ENCODE data around the gene DERA.
"Not testable (repeated sequence)": the region's sequence is repeated elsewhere in the genome, so short reads cannot be mapped to it uniquely, and the experiment has no call there.

The DERA gene

DNA sequence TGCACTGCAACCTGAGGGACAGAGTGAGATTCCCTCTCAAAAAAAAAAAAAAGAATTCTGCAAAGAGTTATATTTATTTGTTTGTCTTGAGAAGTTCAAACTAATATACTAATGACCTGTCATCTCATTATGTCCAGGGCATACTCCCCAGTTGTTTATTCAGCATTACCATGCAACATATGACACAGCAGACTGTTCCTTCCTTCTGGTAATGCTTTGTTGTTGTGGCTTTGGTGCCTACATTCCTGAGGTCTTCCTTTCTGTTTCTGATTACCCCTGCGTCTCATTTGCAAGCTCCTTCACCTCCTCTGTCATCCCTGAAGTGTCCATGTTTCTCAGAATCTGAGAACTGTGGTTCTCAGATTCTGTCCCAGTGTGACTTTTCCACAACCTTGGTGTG is 55.3 kb downstream of the DERA start:
- peak; percentile 74 for DNase-seq

DNA sequence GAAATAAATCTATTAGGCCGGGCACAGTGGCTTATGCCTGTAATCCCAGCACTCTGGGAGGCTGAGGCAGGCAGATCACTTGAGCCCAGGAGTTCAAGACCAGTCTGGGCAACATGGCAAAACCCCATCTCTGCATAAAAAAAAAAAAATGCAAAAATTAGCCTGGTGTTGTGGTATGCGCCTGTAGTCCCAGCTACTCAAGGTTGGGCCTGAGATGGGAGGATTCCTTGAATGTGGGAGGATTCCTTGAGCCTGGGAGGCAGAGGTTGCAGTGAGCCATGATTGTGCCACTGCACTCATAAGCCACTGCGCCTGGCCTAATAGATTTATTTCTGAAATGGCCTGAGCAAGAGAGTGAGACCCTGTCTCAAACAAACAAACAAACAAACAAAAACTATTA is 55.9 kb downstream of the DERA start:
- not testable (repeated sequence) for DNase-seq

DNA sequence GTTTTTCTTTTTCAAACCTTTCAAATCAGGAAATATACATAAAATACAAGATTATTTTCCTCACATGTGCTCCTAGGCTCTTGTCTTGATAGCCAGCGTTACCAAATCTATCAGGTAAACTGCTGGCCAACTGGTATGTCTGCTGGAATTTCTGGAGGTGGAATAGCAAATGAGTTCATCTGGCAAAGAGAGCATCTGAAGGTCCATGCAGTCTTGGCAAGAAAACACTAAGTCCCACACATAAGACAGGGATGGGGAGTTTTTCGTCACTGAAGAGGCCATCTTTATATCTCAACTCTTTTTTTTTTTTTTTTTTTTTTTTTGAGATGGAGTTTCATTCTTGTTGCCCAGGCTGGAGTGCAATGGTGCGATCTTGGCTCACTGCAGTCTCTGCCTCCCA is 60.1 kb downstream of the DERA start:
- DNase-seq: no peak

DNA sequence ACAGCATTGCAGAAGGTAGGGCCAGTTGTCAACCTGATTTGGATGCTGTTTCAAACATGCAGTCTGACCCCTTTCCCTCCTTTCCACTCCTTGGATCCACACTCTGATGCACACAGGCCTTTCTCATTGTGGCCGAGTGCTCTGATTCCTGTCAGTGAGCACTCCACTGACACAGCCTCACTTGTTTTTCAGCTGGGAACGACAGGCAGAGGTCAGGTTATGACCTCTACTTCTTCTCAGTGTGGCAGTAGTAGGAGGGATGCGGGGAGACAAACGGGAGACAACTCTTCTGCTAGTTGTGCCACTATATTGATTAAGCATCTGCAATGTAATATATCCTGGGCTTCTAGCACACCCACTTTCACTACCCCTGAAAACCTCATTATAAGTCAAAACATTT is 61.8 kb downstream of the DERA start:
- no peak for DNase-seq

DNA sequence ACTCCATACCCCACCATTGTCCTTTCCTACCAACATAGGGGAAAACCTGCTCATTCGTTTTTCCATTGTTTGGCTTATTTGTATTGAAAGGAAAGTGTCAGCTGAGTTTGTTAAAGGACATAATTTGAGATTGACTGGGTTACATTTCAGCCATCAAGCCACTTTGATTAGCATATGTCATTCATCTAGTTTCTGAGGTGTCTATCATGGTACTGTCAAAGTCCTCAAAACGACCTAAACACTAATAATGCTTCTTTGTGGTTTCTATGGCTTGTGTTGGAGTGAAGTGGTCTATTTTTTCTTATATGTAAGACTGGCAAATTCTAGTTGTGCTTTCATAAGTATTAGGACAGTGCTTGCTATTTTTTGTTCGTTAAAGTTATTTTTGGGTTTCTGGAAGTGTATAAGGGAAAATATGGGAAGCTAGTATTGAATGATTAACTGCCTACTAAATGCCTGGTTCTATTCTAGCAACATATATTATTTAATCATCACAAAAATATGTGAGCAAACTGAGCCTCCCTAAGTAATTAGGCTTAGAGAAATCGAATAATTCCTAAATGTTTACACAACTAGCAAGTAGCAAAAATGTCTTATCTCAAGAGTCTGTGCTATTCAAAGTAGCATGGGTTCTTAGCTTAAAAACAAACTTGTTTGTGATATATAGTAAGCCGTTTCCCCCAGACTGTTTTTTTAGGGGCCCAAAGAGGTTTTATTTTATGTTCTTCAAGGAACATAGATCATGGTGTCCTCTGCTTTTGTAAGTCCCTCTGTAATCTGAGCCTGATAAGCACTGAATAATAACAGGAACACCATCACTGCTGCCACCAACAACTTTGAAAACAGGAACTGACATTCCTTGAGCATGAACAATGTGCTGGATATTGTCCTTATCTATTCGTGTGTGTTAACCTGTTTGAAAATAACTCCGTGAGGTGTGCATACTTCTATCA is 67.1 kb downstream of the DERA start:
- peak; percentile 63 for DNase-seq

DNA sequence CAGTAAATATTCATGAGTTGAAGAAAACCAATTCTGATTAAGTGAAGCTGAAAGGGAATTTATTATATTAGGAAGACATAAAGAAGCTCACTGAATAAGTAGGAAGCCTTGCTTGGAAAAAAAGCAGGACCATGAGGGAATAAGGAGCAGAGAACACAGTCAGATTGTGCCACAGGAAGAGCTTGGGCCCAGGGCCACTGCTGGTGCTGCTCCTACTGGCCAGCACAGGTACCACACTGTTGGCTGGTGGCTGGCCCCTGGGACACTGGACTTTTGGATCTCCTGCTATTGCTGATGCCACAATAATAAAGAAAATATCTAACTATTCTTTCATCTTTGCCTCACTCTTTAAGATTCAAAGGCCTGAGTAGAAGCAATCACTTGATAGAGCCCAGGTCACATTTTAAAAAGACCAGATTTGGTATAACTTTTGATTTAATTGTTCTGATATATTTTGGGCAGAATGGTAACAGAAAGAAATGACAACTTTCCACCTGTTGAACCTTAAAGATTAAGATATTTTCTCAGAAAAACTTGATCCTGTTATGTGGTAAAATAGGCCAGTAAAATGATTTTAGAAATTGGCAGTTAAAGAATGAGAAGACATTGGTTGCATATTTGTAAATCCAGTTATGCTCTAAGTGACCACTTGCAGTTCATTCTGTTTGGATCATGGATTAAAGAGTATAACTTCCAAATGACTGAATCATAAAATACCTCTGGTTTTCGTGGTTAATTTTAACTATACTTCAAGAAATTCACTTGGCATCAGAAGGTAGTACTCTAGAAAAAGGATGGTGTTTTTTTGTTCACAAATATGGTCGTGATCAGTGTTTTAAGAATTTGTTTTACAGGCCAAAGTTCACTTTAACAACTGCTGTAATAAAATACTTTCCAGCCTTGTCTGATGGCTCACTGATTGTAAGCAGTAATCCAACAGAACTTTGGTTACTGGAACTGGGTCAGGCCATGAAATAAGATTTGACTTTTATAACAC is 68.3 kb downstream of the DERA start:
- DNase-seq: peak; percentile 92

DNA sequence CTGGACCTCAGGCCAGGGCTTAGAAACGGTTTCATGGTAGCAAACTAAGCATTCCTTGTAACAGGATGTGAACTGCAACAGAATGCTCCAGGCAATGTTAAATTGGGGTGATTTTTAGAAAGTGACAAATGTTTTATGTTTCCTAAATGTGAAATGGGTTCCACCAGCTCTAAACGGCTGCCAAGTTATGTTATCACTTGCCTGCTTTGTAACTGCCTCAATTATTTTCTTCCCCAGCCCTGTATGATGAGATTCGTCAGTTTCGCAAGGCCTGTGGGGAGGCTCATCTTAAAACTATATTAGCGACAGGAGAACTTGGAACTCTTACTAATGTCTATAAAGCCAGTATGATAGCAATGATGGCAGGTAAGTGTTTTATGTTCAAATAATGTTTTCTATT is 70.9 kb downstream of the DERA start:
- DNase-seq: no peak

DNA sequence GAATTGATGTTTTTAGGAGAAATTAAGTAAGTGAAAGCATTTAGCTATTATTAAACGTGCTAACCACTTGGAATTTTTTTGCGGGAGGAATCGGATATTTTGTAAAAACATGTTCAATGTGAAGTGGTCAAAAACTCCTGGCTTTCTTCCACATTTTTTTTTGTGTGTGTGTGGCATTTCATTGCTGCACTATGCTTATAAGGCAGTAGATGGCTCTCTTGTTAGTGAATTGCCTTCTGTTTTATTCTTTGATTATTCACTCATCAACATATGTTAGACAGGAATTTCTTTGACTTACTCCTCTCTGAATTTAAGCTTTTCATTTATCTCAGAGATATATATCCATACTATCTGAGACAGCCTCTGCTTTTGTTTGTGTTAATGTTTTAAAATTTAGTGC is 71.3 kb downstream of the DERA start:
- DNase-seq: peak; percentile 64

DNA sequence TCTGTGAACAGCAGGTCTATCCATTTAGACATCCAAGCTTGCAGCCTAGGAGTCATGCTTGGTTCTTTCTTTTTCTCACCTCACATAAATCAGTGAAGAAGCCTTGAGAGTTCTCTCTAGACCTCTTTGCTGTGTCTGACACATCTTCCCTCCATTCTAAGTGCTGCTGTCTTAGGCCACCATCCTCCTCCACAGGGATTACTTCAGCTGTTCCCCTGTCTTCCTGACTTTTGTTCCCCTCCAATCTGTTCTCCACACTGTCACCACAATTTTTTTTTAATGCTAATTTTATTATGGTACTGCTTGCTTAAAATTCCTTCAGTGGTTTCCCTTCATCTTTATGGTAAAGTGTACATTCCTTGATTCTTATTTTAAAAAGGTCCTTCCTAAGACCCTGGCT is 71.8 kb downstream of the DERA start:
- DNase-seq: no peak

DNA sequence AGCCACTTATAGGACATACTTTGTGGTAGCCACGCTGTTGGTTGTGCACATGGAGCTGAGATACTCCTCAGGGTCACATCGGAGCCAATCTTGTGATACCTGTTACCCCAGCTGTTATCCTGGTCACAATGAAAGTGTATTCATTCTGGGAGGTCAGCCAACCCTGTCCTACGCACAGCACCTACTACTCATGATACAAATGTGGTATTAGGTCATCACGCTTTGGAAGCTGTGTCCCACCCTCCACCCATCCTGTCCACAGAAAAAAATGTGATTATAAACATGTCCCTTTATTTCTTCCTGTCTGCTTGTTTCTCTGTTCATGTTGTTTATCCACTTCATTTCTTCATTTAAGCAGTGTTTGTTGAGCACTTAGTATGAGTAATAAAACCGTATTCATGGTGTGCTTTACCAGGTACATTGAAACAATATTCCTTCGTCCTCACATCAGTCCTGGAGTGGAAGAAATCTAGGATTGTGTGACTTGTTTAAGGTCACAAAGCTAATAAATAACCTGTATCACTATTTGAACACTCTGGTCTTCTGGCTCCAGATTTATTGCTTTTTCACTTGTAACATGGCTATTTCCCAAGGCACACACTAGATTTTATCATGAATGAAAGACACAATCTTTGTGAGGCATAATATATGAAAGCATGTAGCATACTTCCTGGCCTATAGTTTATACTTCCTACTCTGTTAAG is 73.1 kb downstream of the DERA start:
- no peak for DNase-seq

DNA sequence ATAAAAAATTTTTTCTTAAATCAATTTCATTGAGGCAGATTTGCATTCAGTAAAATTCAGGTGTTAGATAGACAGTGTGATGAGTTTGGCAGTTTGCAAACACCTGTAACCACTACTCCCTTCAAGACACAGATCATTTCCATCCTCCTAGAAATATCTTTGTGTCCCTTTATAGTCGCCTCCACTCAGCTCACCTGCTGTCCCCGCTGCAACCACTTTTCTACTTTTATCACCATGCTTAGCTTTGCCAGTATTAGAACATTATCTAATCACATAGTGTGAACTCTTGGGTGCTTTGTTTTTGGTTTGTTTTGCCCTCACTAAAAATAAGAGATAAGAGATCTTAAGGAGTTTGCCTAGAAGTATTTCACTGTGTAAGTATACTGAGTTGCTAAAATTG is 73.8 kb downstream of the DERA start:
- no peak for DNase-seq

DNA sequence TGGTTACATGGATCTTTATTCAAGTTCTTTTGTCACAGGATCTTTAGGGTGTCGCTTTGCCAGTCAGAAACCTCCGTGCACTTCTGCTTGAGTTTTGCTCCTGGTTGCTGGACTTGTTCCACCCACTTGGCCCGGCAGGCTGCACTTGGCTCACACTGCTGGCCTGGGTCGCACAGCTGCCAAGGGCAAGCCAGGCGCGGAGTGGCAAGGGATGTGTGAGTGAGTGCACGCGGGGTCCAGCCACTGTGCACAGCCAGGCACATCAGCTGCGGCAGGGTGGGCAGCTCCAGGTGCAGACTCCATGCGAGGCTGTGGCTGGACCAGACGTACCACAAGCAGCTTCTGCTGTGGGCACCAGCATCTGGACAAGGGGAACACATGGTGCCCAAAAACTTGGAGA is 76.6 kb downstream of the DERA start:
- DNase-seq: no peak

DNA sequence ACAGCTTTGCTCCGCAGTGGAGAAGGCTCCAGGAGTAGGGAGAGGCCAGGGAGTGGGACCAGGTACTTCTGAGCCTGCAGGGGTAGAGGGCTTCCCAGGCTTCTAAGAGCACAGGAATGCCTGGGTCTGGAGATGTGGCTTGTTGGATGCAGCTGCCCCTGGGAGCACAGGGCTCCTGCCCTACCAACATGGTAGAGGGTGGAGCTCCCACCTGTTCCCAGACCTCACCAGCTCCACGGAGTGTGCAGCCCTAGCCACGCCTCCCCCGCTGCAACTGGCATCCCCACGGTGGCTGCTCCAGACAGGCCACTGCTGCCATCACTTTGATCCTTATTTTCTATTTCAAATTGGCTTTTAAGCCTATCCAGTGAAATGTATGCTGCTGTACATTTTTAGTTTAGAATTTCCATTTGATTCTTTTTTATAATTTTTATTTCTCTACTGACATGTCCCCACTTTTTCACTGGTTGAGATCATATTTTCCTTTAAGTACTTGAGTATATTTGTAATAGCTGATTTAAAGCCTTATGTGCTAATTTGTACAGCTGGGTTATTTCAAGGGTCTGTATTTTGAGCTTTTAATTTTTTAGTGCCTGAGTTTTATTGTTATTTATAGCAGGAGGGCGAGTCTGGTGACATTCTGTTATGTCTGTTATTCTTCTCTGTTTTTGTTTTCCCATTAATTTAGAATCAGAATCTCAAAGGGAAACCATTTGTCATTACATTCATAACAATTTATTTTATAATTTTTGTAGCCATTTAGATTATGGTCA is 78.0 kb downstream of the DERA start:
- DNase-seq: no peak

DNA sequence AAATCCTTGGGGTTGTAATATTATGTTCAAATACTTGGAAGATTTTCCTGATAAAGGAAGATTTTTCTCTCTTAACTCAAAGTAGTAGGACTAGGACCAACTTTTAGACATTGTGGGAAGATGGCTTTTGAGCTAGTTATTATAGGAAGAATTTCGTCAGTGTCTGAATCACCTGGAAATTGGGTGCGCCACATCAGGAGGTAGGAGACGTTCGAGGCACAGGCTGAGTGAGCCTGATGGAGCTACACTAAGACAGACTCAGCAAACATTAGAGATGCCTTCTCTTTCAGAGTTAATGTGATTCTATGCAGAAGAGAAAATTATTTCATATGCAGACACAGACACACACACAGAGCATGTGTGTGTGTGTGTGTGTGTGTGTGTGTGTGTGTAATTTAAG is 84.7 kb downstream of the DERA start:
- DNase-seq: no peak

DNA sequence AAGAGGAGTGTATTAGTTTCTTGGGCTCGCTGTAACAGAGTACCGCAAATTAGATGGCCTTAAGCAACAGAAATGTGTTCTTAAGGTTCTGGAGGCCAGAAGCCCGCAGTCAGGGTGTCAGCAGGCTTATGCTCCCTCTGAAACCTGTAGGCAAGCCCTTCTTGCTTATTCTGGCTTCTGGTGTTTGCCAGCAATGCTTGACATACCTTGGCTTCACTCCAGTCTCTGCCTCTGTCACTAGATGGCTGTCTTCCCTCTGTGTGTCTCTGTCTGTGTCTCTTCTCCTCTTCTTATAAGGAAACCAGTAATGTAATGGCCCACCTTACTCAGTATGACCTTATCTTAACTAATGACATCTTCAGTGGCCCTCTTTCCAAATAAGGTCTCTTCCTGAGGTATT is 85.1 kb downstream of the DERA start:
- peak; percentile 76 for DNase-seq

DNA sequence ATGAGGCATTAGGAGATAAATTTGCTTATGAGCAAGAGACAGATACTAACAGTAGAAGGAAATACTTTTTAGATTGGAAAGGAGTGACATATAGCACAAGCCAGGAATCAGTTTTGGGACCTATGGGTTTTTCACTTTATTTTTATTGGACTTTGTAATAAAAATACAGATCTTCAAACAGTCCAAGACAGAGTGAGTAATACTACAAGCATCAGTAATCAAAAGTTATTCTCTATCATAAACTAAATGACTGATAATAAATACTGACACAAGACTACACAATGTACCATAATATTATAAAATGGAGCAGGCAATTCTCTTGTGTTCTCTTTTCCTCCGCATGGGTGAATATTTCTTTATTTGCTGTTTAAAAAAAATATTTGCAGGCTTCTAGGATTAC is 85.8 kb downstream of the DERA start:
- DNase-seq: no peak

DNA sequence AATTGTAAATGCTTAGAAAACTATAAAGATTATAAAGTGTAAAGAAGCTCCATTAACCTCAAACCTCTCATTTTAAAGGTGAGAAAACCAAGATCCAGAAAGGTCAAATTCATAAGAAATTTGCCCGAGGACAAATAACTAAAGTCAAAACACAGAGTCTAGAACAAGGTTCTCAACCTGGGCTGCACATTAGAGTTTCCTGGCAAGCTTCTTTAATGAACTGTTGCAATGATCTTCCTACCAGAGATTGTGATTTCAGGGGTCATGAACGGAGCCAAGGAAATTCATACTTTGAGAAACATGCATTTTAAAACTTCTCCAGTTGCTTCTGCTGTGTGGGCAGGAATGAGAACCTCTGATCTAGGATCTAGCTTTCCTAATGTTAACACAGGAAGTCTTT is 86.8 kb downstream of the DERA start:
- no peak for DNase-seq

DNA sequence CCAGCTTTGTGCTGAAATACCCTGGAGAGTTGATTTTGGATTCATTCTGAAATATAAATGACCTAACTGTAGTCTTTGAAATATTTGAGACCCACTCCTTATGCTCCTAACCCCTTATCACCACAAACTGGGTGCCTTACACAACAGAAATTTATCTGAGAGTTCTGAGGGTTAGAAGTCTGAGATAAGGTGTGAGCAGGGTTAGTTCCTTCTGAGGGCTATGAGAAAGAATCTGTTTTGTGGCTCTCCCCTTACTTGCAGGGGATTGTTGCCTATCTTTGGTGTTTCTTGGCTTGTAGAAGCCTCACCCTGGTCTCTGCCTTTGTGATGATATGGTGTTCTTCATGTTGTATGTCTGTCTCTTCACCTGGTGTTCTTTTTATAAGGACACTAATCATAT is 91.7 kb downstream of the DERA start:
- DNase-seq: no peak

DNA sequence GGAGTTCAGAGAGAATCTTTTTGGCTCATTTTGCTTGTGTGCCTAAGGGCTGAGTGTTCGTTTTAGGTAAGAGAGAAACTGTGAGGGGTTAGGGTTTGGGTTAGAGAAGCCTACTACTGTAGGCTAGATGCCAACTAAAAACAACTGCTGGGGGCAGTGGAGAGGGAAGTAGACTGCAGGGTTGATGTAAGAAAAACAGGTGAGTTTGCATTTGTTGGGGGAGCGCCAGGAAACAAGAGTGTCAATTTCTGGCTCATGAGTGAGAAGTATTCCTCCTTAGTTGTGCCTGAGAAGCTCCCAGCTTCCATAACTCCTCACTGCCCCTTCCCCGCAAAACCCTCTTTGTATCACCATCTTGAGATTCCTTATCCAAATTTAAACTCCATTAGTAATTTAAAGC is 92.3 kb downstream of the DERA start:
- DNase-seq: no peak

DNA sequence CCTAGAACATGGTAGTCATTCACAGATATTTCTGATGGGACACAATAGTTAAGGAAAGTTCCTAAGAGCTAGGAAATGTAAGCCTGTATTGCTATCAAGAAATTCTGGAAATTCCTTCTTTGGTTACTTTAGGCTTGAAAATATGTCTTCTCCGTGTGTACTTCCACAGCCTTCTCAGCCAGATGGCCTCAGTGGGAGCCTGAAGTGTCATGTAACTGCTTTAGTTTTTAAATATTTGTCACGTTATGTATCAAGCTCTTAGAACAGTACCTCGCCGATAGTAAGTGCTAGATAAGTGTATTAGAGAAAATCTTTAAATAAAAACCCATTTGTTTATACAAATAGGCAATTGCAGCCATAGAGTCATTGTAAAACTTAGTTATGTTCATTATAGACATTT is 95.6 kb downstream of the DERA start:
- DNase-seq: peak; percentile 6

DNA sequence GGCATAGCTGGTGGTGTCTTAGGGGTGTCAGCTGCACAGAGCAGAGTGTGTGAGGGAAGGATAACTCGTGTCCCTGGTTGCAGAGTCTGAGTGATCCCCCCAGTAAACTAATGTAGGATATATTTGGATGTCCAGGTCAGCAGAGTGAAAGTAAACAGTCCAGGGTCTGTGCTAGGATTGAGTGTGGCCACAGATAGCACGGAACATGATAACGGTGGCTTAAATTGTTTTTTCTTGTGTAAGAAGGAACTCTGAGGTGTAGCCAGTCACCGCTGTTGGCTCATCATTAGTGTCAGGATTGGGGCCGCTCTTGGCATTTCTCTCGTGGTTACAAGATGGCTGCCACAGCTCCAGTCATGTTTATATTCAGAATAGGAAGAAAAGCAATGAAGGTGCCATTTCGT is 97.3 kb downstream of the DERA start:
- DNase-seq: no peak

DNA sequence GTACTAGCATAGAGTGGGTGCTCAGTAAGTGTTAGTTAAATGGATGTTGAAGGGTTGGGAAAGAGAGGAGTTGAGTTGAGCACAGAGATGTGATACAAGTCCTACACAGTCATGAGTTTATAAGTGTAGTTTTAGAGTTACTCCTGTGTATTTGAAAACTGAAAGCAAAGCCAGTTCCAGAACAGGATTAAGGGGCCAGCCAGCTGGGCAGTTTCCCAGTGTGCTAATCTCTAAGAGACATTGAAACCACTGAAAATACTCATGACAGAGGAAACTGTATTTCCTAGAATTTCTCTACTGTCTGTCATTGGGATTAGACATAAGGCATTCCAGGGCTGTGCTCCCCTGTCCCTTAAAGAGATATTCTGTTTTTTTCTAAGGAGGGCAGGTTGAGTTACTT is 101.0 kb downstream of the DERA start:
- no peak for DNase-seq
